ENCODE results near the gene RNASE13. TPM values are rescaled to one million over a fixed set of nuclear protein-coding genes. Genes with fewer than 3 reads are reported as not detected.

Gene RNASE13
- total and polyA plus RNA-seq, 2 of the 4 experiments (the other 2 are of a cell fraction): not detected

DNA sequence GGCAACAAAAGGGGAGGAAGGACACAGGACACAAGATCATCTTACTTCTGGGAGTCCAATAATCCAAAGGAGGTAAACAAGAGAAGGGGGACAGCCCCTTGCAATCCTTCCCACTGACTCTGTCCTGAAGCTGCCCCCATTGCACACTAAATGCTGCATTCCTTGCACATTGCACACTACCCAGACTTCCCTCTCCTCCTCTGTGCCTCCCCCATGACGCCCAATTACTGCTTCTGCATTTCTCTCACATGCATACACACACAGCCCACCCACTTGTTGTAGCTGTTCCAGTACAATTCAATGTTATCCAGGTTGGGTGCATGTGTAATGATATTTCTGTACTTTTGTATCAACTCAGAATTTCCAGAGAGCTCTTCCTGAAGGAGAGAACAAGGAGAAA is 15.2 kb downstream of the RNASE13 start:
- ChIA-PET CTCF (interaction anchor here (1.0 to 1.1 kb wide), 3 partner anchors 48 to 85 kb away, joined by 3 read pairs; no protein-coding TSS in a partner anchor), POLR2A (ENCODE audit: unreplicated experiment) (no interaction called here)
- Histone ChIP-seq H2BK15ac (ENCODE audit: low read depth, low read length) (no peak overlapping the region), H3K9me3 (ENCODE audit: control insufficient read depth, insufficient read depth, low read length) (no peaks in the 10 kb centered on the region), H3K4me1 (ENCODE audit: control insufficient read depth, insufficient read depth, low read length) (no peaks in the 10 kb centered on the region), H3K9me1 (ENCODE audit: insufficient read depth, low read length) (no peaks in the 10 kb centered on the region), H3K23ac (ENCODE audit: low read depth, low read length) (no peak overlapping the region), H3K56ac (ENCODE audit: extremely low read depth, insufficient read depth, low read length) (no peak overlapping the region), H3K27me3 (ENCODE audit: control insufficient read depth, insufficient read depth, low read length) (peaks cover 45% of the 10 kb centered on the region), H4K5ac (ENCODE audit: low read depth, low read length) (no peak overlapping the region), H2BK5ac (ENCODE audit: low read depth, low read length, poor library complexity, severe bottlenecking) (no peak overlapping the region), H3K36me3 (ENCODE audit: control insufficient read depth, insufficient read depth, low read length) (no peaks in the 10 kb centered on the region), H2AK9ac (replicated peaks; ENCODE audit: low read depth, low read length, poor library complexity) (no peak overlapping the region), H2BK120ac (ENCODE audit: low read depth, low read length) (no peak overlapping the region), H3K9ac (ENCODE audit: low read depth, low read length) (no peak overlapping the region), H2BK20ac (ENCODE audit: low read depth, low read length) (no peak overlapping the region), H4K20me1 (ENCODE audit: insufficient read depth, low read length) (no peaks in the 10 kb centered on the region), H4K91ac (ENCODE audit: insufficient read depth, low read depth, low read length) (no peak overlapping the region), H3K79me1 (ENCODE audit: low read depth in 1 of 2, low read length in 2 of 2) (no peaks in the 10 kb centered on the region), H2AFZ (replicated peaks; ENCODE audit: low read length, poor library complexity) (no peak overlapping the region), H4K8ac (ENCODE audit: low read depth in 2 of 2, low read length in 2 of 2) (no peak overlapping the region), H3K27ac (ENCODE audit: insufficient read depth, low read length) (no peak overlapping the region), H2AK5ac (ENCODE audit: low read depth, low read length) (0 out of 2 replicates have a peak overlapping the region, but pooled peaks have one; percentile 14), H3K4ac (ENCODE audit: low read depth, low read length) (no peak overlapping the region), H3K14ac (replicated peaks; ENCODE audit: low read depth, low read length) (no peak overlapping the region), H3K4me3 (ENCODE audit: insufficient read depth, low read depth, low read length) (no peak overlapping the region), H3K4me2 (ENCODE audit: low read depth, low read length) (no peak overlapping the region), H3K18ac (ENCODE audit: low read depth, low read length) (no peak overlapping the region)
- peak; percentile 7 for DNase-seq
- no CpG with 5 or more reads among the region's 1 CpG for WGBS, 2 experiments (ENCODE audit: extremely low coverage in 2 of 2, insufficient read length in 1 of 2)
- no peak for TF ChIP-seq MXI1 (IDR thresholded peaks at IDR 0.05; ENCODE audit: borderline replicate concordance, low read depth, low read length)
- no peak for TF ChIP-seq BHLHE40 (IDR thresholded peaks at IDR 0.05; ENCODE audit: low read depth, low read length)
- TF ChIP-seq, protein P1, sequence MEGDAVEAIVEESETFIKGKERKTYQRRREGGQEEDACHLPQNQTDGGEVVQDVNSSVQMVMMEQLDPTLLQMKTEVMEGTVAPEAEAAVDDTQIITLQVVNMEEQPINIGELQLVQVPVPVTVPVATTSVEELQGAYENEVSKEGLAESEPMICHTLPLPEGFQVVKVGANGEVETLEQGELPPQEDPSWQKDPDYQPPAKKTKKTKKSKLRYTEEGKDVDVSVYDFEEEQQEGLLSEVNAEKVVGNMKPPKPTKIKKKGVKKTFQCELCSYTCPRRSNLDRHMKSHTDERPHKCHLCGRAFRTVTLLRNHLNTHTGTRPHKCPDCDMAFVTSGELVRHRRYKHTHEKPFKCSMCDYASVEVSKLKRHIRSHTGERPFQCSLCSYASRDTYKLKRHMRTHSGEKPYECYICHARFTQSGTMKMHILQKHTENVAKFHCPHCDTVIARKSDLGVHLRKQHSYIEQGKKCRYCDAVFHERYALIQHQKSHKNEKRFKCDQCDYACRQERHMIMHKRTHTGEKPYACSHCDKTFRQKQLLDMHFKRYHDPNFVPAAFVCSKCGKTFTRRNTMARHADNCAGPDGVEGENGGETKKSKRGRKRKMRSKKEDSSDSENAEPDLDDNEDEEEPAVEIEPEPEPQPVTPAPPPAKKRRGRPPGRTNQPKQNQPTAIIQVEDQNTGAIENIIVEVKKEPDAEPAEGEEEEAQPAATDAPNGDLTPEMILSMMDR (conservative IDR thresholded peaks at IDR 0.05; ENCODE audit: low read depth, low read length): no peak
- no peak for TF ChIP-seq CHD1 (IDR thresholded peaks at IDR 0.05; ENCODE audit: low read depth, low read length)
- TF ChIP-seq CEBPB (IDR thresholded peaks at IDR 0.05; ENCODE audit: low read depth, low read length): no peak
- no peak for TF ChIP-seq MAZ (IDR thresholded peaks at IDR 0.05; ENCODE audit: borderline replicate concordance, low read depth, low read length)
- TF ChIP-seq, protein P2, sequence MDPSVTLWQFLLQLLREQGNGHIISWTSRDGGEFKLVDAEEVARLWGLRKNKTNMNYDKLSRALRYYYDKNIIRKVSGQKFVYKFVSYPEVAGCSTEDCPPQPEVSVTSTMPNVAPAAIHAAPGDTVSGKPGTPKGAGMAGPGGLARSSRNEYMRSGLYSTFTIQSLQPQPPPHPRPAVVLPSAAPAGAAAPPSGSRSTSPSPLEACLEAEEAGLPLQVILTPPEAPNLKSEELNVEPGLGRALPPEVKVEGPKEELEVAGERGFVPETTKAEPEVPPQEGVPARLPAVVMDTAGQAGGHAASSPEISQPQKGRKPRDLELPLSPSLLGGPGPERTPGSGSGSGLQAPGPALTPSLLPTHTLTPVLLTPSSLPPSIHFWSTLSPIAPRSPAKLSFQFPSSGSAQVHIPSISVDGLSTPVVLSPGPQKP (IDR thresholded peaks at IDR 0.05; ENCODE audit: borderline replicate concordance, low read depth, low read length): no peak
- dilution Hi-C loops (cut with HindIII; ENCODE audit: low sequenced_read_pairs, unreplicated experiment): no loop called here
- in situ Hi-C loops (cut with MboI; ENCODE audit: low sequenced_read_pairs): loop anchor here (5.0 kb wide), 1 partner anchor 83 kb away; the partner anchor contains the start of gene TMEM253
- no TSS peak for BruUV-seq (replicated peaks)
- 0 out of 2 replicates have a peak, but pooled peaks have one; percentile 24 for ATAC-seq (ENCODE audit: low read depth)
- intact Hi-C loops (cut with micrococcal nuclease): no loop called here

Measured in IMR-90 (cell line).